22Rv1 (cell line): ENCODE results near the gene THSD4.

Experiments used
- ZFX ChIP-seq: fragments of 450-650 bp; IDR thresholded peaks from 2 replicates; pipeline ENCODE4 v1.6.1; 2017; ENCODE audit warnings: antibody characterized with exemption, borderline replicate concordance
- TF ChIP-seq, protein P1 (sequence below): fragments of 450-650 bp; IDR thresholded peaks from 2 replicates; pipeline ENCODE4 v1.5.1; 2017; ENCODE audit warnings: mild to moderate bottlenecking

DNA sequence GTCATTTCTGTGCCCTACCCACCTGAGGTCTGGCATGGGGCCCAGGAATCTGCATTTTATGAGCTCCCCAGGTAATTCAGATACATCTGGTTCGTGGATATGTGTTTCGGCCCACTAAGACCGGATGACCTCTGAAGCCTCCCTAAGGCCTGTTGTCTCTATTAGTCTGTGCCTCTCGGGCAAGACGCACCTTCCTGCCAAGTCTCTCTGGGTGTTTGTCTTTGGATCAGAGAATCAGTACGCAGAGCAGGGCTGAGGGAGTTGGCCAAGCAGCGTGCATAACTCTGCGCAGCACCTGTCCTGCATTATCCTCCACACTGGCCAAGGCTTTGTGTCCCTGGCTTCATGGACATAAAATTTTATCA, 181.0 kb downstream of the THSD4 start:
- TF ChIP-seq, protein P1, sequence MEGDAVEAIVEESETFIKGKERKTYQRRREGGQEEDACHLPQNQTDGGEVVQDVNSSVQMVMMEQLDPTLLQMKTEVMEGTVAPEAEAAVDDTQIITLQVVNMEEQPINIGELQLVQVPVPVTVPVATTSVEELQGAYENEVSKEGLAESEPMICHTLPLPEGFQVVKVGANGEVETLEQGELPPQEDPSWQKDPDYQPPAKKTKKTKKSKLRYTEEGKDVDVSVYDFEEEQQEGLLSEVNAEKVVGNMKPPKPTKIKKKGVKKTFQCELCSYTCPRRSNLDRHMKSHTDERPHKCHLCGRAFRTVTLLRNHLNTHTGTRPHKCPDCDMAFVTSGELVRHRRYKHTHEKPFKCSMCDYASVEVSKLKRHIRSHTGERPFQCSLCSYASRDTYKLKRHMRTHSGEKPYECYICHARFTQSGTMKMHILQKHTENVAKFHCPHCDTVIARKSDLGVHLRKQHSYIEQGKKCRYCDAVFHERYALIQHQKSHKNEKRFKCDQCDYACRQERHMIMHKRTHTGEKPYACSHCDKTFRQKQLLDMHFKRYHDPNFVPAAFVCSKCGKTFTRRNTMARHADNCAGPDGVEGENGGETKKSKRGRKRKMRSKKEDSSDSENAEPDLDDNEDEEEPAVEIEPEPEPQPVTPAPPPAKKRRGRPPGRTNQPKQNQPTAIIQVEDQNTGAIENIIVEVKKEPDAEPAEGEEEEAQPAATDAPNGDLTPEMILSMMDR = no peak
- TF ChIP-seq ZFX = no peak
